DMS79 treated with DMSO at 0.1 percent for 48 hours (cell line): Measurements from ENCODE around the gene CDC25A.

Experiments used
- DNase-seq: peaks from one replicate; lab custom pipeline; 2025; lab: John Stamatoyannopoulos, UW

Gene CDC25A

GRCh38 chr3:48194446-48195071 lies 6.3 kb upstream of the CDC25A start:
- DNase-seq, result peak; percentile 48

DNA sequence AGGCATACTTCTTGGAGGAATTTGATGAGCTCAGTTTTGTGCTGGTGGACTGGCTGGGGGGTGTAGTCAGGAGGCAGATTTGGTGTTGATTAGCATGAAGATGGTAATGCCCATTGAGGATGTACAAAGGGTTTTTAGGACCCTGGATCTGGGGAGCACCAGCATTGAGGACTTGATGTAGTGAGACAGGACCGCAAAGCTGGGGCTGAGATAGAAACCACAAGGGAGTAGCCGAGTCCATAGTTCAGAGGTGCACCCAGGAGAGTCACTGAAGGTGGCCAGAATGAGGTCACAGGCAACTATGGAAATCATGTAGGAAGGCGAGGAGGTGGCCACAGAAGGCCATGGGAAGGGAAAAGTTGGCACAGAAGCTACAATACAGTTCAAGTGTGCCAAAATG lies 2.7 kb upstream of the CDC25A start:
- no peak for DNase-seq

GRCh38 chr3:48189321-48189720 lies 1.1 kb upstream of the CDC25A start:
- no peak for DNase-seq

GRCh38 chr3:48187579-48188265 lies 495 bp downstream of the CDC25A start:
- DNase-seq, result no peak

DNA sequence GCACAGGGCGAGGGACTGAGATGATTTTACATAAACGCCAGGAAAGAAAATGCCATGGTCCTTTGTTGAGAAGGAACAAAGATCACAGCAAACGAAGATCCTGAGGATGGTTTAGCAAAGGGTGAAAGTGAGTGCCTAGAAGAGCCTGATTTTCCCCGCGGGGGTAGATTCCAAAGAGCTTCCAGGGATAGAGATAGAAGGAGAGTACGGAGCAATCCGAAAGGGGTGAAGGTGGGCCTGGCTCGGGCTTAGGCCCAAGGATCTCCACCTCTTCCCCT lies 977 bp downstream of the CDC25A start:
- DNase-seq, result no peak

- no peak for DNase-seq
Observed at GRCh38 chr3:48186631-48187300, 1.5 kb downstream of the CDC25A start.

DNA sequence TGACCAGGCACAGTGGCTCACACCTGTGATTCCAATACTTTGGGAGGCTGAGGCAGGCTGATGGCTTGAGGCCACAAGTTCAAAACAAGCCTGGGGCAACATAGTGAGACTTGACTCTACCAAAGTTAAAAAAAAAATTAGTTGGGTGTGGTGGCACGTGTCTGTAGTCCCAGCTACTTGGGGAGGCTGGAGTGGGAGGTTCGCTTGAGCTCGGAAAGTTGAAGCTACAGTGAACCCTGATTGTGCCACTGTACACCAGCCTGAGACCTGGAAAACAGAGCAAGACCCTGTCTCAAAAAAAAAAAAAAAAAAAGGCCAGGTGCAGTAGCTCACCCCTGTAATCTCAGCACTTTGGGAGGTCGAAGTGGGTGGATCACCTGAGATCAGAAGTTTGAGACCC lies 3.1 kb downstream of the CDC25A start:
- DNase-seq, result no peak

DNA sequence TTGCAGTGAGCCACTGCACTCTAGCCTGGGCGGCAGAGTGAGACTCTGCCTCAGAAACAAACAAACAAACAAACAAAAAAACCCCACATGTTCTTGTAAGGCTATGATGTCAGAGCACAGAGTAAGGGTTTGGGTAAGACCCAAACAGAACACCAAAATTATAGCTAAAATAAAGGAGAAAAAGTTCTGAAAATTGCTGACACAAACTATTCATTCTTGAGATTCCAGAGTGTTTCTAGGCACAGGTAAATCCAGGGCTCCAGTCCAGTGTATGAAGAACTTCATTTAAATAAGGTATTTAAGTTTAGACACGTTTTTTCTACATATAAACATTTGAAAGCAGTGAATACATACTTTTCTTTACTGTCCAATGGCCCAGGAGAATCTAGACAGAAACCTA lies 3.9 kb downstream of the CDC25A start:
- DNase-seq, result no peak

DNA sequence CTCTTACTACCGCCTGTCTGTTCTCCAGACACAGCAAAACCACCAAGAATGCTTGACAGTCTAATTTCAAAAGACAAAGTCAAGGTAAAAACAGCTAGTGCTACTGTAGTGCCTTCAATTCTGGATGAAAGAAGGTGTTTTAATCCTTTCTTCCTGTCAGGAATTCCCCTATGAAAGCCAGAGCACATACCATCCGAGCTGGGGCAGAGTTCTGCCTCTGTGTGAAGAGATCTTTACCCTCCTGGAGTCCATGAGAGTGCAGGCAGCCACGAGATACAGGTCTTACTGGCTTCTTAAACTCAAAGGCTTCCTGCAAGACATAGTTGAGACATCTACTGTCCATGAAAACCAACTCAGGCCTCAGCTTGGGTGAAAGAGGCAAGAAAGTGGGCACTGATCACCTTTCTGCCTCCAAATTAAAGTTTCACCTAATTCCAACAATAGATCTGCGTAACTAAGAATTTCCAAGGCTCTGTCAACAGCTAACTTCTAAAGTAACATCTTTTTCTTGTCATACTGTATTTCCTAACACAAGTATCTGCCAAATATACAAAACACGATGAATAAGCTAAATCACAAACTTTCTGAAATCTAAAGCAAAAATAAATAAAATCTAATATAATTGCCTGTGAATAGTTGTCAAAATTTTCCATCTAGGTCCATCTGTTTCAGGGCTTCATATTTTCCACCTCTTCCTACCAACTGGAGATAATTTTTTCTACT lies 7.5 kb downstream of the CDC25A start:
- DNase-seq, result no peak

DNA sequence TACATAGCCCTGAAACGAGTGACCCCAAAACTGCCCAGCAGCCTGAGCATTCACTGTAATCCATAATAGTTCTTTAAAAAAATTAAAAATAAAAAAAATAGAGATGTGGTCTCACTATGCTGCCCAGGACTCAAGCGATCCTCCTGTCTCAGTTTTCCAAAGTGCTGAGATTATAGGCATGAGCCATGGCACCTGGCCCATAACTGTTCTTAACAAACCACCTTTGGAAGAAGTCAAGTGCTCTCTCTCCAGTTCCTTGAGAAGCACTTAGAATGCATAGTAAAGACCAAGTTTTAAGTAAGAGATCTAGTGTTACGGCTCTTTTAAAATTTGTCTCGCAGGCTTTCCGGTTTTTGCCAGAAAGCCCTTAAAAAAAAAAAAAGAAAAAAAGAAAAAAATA lies 8.2 kb downstream of the CDC25A start:
- peak; percentile 22 for DNase-seq

DNA sequence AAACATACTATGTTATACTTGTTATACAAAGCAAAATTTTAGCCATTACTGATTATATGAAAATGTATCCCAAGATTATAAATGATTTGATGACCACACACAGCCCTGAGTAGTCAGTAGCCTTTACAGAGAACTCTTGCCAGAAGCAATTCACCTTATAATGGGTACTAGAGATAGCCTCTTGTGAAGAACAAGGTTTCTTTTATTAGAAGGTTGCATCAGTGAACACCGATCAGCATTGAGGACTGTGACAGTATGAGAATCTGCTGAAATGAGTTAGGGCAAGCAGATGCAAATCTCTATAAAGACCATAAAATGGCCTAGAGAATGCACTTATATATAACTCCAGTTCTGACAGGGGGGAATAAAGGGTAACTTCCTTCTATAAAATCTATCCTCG lies 10.1 kb downstream of the CDC25A start:
- DNase-seq, result no peak

DNA sequence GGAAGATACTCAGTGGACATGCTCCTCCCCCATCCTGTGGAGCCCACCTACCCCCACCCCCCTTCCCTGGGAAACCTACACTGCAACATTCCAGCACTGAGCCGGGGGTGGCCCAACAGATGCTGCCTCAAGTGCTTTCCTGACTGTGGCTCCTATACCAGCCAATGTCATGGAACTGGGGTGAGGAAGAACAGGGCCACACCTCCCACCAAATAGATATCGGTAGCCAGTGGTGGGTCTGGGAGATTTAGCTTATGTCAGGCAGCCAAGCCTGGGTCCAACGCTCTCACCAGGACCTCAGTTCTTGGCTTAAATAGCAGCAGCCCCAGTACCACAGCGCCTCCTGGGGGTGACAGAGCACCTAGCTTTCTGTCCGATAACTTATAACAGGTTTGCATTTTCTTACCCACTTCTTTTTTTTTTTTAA lies 30.3 kb downstream of the CDC25A start:
- no peak for DNase-seq

- no peak for DNase-seq
Observed at GRCh38 chr3:48157202-48157840, 30.9 kb downstream of the CDC25A start.

DNA sequence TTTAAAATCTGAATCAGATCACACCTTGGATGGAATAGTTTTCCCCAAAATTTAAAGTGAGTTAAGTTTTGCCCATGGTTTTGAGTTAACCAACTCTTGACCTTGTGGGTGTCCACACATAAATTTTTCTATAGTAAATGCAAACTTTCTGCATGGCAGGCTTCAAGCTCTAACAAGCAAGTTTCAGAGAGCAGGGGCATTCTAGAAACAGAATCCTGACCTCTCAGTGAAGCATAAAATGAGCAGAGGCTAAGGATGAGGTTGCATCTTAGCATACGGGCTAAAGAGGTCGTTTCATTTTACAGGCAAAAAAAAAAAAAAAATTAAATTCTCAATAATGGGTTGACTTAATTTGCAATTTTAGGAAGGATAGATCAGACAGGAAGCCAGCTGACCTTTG lies 32.1 kb downstream of the CDC25A start:
- DNase-seq, result no peak

- peak; percentile 26 for DNase-seq
Observed at GRCh38 chr3:48155122-48155521, 33.1 kb downstream of the CDC25A start.

- no peak for DNase-seq
Observed at GRCh38 chr3:48151807-48152427, 36.3 kb downstream of the CDC25A start.

DNA sequence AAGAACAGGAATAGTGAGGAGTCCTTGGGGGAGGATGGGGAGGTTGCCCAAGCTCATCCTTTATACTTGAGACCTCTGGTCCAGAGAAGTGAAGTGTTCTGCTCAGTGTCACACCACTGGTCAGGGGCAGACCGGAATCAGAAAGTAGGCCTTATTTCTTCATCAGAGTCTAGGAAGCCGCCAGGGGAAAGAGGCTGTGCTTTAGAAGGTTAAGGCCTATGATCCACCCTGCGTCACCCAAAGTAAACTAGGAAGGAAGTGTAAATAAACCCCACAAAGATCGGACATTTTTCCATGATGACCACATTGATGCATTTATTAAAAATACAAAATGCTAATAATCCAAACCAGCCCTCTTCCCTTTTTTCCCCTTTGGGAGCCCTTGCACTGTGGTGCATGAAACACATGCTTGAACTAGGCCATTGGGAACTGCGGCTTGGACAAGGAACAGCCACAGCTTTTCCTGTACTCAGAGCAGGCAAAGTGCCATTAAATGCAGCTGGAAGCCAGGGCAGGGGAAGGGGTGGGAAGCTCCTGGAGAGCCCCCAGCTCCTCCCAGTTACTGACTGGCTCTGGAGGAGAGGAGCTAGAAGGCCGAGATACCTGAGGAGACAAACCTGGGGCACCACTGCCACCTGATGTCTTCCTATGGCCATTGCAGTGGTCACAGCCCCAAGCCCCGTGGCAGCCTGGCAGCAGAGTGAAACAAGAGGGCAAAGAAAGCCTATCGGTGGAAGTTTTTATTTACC lies 37.0 kb downstream of the CDC25A start:
- peak; percentile 60 for DNase-seq

DNA sequence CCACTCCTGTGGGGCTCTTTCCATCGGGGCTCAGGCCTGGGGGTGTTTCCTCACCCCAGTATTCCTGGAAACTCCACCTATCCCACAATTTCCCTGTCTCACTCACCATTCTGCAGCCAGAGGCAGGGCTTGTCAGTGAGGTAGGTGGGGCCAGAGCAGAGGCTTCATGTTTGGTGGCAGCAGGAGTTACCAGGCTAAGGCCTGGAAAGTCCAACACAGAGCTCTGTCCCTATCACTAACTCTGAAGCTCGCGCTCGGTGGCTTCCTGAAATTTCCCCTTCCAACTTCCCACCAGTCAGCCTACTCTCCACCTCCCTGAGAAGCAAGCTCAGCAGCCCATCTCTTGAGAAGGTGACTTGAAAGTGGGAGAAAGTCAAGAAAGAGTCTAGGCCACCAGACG lies 44.2 kb downstream of the CDC25A start:
- no peak for DNase-seq

DNA sequence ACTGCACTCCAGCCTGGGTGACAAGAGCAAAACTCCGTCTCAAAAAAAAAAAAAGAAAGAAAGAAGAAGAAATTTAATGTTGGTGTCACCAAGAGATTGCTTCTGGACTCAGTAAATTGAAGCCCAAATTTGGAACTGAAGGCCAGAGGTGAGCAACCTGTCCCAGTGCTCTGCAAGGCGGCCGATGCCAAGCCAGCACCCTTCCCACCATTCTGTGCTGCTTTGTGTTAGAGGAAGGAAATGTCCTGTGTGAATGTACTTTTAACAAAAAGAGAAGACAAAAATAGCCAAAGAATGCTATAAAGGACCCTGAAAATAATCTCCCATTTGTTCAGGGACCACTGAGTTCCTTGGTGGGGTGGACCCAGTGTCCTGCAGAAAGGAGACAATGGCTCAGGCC lies 44.6 kb downstream of the CDC25A start:
- DNase-seq, result no peak

GRCh38 chr3:48142316-48142870 lies 45.8 kb downstream of the CDC25A start:
- peak; percentile 58 for DNase-seq

DNA sequence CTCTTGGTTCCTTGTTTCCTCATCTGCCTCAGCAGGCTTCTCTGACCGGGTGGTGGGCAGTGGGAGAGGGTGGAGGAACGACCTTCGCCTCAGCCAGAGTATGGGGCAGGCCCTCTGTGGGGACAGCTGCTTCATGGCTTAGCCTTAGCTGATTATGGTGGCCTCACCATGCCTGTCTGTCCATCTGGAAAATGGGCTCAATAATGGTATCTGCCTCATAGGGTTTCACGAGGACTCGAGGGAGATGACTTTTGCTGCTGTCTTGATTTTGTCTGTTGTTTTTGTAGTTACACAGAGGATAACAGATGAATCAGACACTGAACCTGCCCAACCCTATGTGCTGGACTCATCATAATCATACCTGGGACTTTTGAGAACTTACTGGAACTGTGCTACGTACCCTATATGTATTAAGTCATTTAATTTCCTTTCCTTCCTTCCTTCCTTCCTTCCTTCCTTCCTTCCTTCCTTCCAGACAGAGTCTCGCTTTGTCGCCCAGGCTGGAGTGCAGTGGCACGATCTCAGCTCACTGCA lies 46.5 kb downstream of the CDC25A start:
- no peak for DNase-seq
